HG03469 (cell line): Measurements from ENCODE around the gene DNAJB7.
"Not testable (repeated sequence)": the region's sequence is repeated elsewhere in the genome, so short reads cannot be mapped to it uniquely, and the experiment has no call there.

Experiments
- ATAC-seq: cut with Tn5 transposase; IDR thresholded peaks from one replicate; pipeline ENCODE4 v1.9.1; 2021; ENCODE audit warnings: mild to moderate bottlenecking, moderate library complexity, moderate number of reproducible peaks; ENCODE audit not compliant: unreplicated experiment

Gene DNAJB7

GRCh38 chr22:40845816-40846215, 16.1 kb downstream of the DNAJB7 start:
- ATAC-seq = not testable (repeated sequence)

- ATAC-seq = no peak
These were observed 17.0 kb downstream of the DNAJB7 start for GRCh38 chr22:40844951-40845350.

- ATAC-seq = no peak
These were observed 23.4 kb downstream of the DNAJB7 start for GRCh38 chr22:40838486-40838885.

- ATAC-seq = no peak
These were observed 27.3 kb downstream of the DNAJB7 start for GRCh38 chr22:40834619-40835018.

GRCh38 chr22:40829131-40829530, 32.8 kb downstream of the DNAJB7 start:
- no peak for ATAC-seq

- no peak for ATAC-seq
These were observed 34.8 kb downstream of the DNAJB7 start for GRCh38 chr22:40826984-40827741.

GRCh38 chr22:40826292-40826691, 35.6 kb downstream of the DNAJB7 start:
- ATAC-seq = not testable (repeated sequence)

GRCh38 chr22:40823426-40823825, 38.5 kb downstream of the DNAJB7 start:
- ATAC-seq = no peak

- no peak for ATAC-seq
These were observed 42.2 kb downstream of the DNAJB7 start for GRCh38 chr22:40819599-40820140.

GRCh38 chr22:40818747-40819598, 42.9 kb downstream of the DNAJB7 start, which contains the start of gene SLC25A17:
Gene SLC25A17 (minus strand): TSS chr22:40819346. CDS start chr22:40819248, 98 bp downstream.
- ATAC-seq = no peak

GRCh38 chr22:40818192-40818746, 43.6 kb downstream of the DNAJB7 start:
- no peak for ATAC-seq

- ATAC-seq = no peak
These were observed 44.2 kb downstream of the DNAJB7 start for GRCh38 chr22:40817737-40818136.

- ATAC-seq = no peak
These were observed 48.0 kb downstream of the DNAJB7 start for GRCh38 chr22:40813912-40814315.
